NOMO-1 treated with DMSO at 0.1 percent for 48 hours (cell line): Measurements from ENCODE around the gene LTB.

Experiments used
- DNase-seq: peaks from one replicate; lab custom pipeline; 2025; ENCODE audit not compliant: unreplicated experiment; lab: John Stamatoyannopoulos, UW

LTB gene

GRCh38 chr6:31531771-31532643 is 50.2 kb downstream of the LTB start:
- DNase-seq = no peak

GRCh38 chr6:31531162-31531561 is 51.1 kb downstream of the LTB start:
- no peak for DNase-seq

DNA sequence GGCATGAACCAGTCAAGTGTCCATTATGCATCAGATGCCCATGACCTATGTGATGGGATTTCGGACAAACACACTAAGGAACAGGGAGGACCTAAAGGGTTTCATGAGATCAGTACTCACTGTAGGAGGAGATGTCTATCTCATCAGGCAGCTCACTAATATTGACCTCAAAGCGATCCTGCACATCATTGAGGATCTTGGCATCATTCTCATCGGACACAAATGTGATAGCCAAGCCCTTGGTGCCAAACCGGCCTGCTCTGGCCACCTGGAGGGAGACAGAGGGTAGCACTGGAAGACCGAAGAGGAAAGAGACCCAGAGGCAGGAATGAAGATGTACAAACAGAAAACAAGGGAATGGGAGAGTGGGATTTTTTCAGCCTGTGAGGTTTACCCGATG is 51.6 kb downstream of the LTB start:
- no peak for DNase-seq
